Heart left ventricle (tissue), 13 donors: ENCODE results near the gene NTM.

Experiments
- CTCF ChIP-seq, 12 donors: fragments of 200-600 bp; sonication (generic) in 4 of 12; IDR thresholded peaks; one replicate each; pipeline versions ENCODE4 v1.5.0 to v1.8.0; 2018 to 2022; ENCODE audit warnings: antibody characterized with exemption in 12 of 12, mild to moderate bottlenecking in 5 of 12
- POLR2A ChIP-seq, 2 donors: fragments of 450-650 bp; IDR thresholded peaks; one replicate each; pipeline ENCODE4 v1.6.1; 2017; ENCODE audit warnings: antibody characterized with exemption in 2 of 2, mild to moderate bottlenecking in 2 of 2, moderate library complexity in 2 of 2
- donor health status: ischemic (EF 13 %, LVEDD 7.1; RV severe dilation, severe dysfunction).
- donor health status: DM: no; HTN: yes; CAD: no.
- donor health status: DM: no; HTN: no; CAD: no.
- donor health status: ischemic (EF 25% LVEDD 6.9; RV normal size, moderate dysfunction).
- donor health status: ischemic (EF 25% LVEDD 5.7; RV mildly dilated, moderate dysfunction).
- donor health status: ischemic (EF 35%, LVEDD 5.7; RV mildly dilated, moderate dysfunction).
- donor health status: nonischemic (EF 11% LVEDD 7.7; RV severe dilation, severe dysfunction).
- donor health status: DM: yes; HTN: yes; CAD: no.
- donor health status: PGD.
- donor health status: ischemic (EF 29% LVEDD 5.4; RV normal size, mild dysfunction).
- donor health status: nonischemic (EF 23%, LVEDD 6.1; RV moderate dilation, normal function).

DNA sequence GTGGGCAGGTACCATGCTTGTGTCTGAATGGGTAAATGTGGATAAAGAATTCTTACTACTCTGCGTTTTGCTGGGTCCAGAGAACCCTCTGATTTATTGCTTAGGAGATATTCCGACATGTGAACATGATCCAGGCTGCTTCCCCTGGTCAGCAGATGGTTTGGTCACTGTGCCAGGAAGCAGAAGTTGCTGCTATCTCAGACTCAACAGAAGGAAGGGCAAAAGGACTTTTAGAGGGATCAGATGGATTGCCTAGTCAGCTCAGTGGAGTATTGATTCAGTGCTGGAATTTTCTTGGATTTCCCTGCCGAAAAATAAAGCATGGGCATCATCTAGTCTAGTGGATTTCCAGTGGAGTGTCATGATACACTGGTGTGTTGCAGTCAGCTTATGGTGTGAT, 440.1 kb downstream of the NTM start:
- no peak for TF ChIP-seq POLR2A (IDR thresholded peaks at IDR 0.05)
- no peak for TF ChIP-seq CTCF (IDR thresholded peaks at IDR 0.05)
